PC-3 (cell line): Measurements from ENCODE around the gene DST.

Experiments
- CTCF ChIP-seq: fragments of 300-600 bp; sonication (generic); conservative IDR thresholded peaks from 2 replicates; pipeline ENCODE4 v1.5.1; 2017; ENCODE audit warnings: antibody characterized with exemption, low read depth, mild to moderate bottlenecking, low read length
- EZH2 ChIP-seq: fragments of 300-600 bp; sonication (generic); IDR thresholded peaks from one replicate; pipeline ENCODE4 v1.6.1; 2017; ENCODE audit warnings: antibody characterized with exemption, mild to moderate bottlenecking, low read length; ENCODE audit not compliant: unreplicated experiment

GRCh38 chr6:56480654-56481337 is 161.9 kb downstream of the DST start:
- no peak for TF ChIP-seq CTCF
- TF ChIP-seq EZH2 = no peak
